HG02970 (cell line): ENCODE measurements around the gene ARFGEF3.

Experiments used
- ATAC-seq: cut with Tn5 transposase; IDR thresholded peaks from one replicate; pipeline ENCODE4 v1.9.1; 2021; ENCODE audit warnings: mild to moderate bottlenecking, moderate library complexity, moderate number of reproducible peaks; ENCODE audit not compliant: unreplicated experiment, low FRiP score

The ARFGEF3 gene

GRCh38 chr6:138378463-138378862 lies 216.7 kb downstream of the ARFGEF3 start:
- no peak for ATAC-seq

GRCh38 chr6:138382498-138383265 lies 220.9 kb downstream of the ARFGEF3 start:
- no peak for ATAC-seq

- ATAC-seq = no peak
Observed at GRCh38 chr6:138383776-138384175, 222.0 kb downstream of the ARFGEF3 start.

GRCh38 chr6:138386897-138387296 lies 225.2 kb downstream of the ARFGEF3 start:
- no peak for ATAC-seq

- ATAC-seq = no peak
Observed at GRCh38 chr6:138387577-138388368, 226.0 kb downstream of the ARFGEF3 start.

- no peak for ATAC-seq
Observed at GRCh38 chr6:138389551-138389950, 227.8 kb downstream of the ARFGEF3 start.
